Measurements from ENCODE around the gene PIGR.

DNA sequence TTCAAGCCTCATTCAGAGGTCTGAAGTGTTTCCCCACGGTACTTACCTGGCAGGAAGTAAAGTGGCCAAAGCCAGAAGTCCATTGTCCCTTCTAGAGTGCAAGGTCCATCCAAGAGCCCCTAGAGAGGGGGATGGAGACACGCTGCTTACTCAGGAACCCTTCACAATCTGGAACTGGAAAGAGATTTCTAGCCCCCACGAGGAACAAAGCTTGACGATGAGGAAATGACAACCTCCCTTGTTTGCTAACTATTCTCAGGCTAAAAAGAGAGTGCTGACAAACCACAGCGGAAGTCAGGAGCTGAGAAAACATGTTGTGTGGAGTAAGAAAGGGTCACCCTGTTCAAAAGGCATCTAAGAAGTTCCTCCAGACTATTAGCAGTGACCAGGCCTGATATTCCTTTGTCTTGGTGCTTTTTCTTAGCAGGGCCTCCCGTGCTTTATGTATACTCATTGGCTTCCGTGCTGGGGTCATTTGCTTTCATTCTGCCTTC lies 24.4 kb downstream of the PIGR start, which contains the start of gene FCMR:
- TF ChIP-seq POLR2A (IDR thresholded peaks at IDR 0.05; ENCODE audit: low read depth, low read length) = no peak
- TF ChIP-seq, protein P1, sequence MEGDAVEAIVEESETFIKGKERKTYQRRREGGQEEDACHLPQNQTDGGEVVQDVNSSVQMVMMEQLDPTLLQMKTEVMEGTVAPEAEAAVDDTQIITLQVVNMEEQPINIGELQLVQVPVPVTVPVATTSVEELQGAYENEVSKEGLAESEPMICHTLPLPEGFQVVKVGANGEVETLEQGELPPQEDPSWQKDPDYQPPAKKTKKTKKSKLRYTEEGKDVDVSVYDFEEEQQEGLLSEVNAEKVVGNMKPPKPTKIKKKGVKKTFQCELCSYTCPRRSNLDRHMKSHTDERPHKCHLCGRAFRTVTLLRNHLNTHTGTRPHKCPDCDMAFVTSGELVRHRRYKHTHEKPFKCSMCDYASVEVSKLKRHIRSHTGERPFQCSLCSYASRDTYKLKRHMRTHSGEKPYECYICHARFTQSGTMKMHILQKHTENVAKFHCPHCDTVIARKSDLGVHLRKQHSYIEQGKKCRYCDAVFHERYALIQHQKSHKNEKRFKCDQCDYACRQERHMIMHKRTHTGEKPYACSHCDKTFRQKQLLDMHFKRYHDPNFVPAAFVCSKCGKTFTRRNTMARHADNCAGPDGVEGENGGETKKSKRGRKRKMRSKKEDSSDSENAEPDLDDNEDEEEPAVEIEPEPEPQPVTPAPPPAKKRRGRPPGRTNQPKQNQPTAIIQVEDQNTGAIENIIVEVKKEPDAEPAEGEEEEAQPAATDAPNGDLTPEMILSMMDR (conservative IDR thresholded peaks at IDR 0.05; ENCODE audit: low read depth, low read length) = no peak

Measured in IMR-90 (cell line).